Measurements from ENCODE around the gene FBLN5.

The FBLN5 gene

GRCh38 chr14:91885839-91886238, 61.7 kb downstream of the FBLN5 start:
- DNase-seq (ENCODE audit: low spot score in 2 of 2) (no peak), ATAC-seq (no peak)
- Mint-ChIP-seq H3K27ac (no peak overlapping the region), H3K36me3 (no peaks in the 10 kb centered on the region), H3K4me3 (no peak overlapping the region), H3K9me3 (no peaks in the 10 kb centered on the region), H3K4me1 (peaks cover 45% of the 10 kb centered on the region)

GRCh38 chr14:91885113-91885712, 62.3 kb downstream of the FBLN5 start:
- Mint-ChIP-seq H3K36me3 (no peaks in the 10 kb centered on the region), H3K27ac (peak overlapping the region; percentile 5), H3K4me3 (no peak overlapping the region), H3K9me3 (no peaks in the 10 kb centered on the region), H3K4me1 (peaks cover 45% of the 10 kb centered on the region)
- ATAC-seq = no peak
- no peak for DNase-seq (ENCODE audit: low spot score in 2 of 2)

GRCh38 chr14:91884664-91885063, 62.8 kb downstream of the FBLN5 start:
- DNase-seq (ENCODE audit: low spot score in 2 of 2) (no peak), ATAC-seq (no peak)
- peak overlapping the region; percentile 5 for H3K27ac Mint-ChIP-seq
- peaks cover 42% of the 10 kb centered on the region for H3K4me1 Mint-ChIP-seq
- no peak overlapping the region for H3K4me3 Mint-ChIP-seq
- H3K9me3 Mint-ChIP-seq = no peaks in the 10 kb centered on the region
- no peaks in the 10 kb centered on the region for H3K36me3 Mint-ChIP-seq

- ATAC-seq (no peak), DNase-seq (ENCODE audit: low spot score in 2 of 2) (no peak)
- Mint-ChIP-seq H3K27ac (no peak overlapping the region), H3K9me3 (no peaks in the 10 kb centered on the region), H3K4me3 (no peak overlapping the region), H3K36me3 (no peaks in the 10 kb centered on the region), H3K4me1 (peaks cover 33% of the 10 kb centered on the region)
These were observed 63.7 kb downstream of the FBLN5 start for GRCh38 chr14:91883753-91884152.

GRCh38 chr14:91882776-91883175, 64.7 kb downstream of the FBLN5 start:
- peaks cover 28% of the 10 kb centered on the region for H3K4me1 Mint-ChIP-seq

GRCh38 chr14:91882369-91882768, 65.1 kb downstream of the FBLN5 start:
- no peaks in the 10 kb centered on the region for H3K36me3 Mint-ChIP-seq
- DNase-seq (ENCODE audit: low spot score in 2 of 2) (no peak), ATAC-seq (no peak)
- H3K4me1 Mint-ChIP-seq = peaks cover 32% of the 10 kb centered on the region
- no peak overlapping the region for H3K27ac Mint-ChIP-seq
- no peak overlapping the region for H3K4me3 Mint-ChIP-seq
- no peaks in the 10 kb centered on the region for H3K9me3 Mint-ChIP-seq

More at GRCh38 chr14:91882776-91883175, 64.7 kb downstream of the FBLN5 start:
- Mint-ChIP-seq H3K4me3 (no peak overlapping the region), H3K9me3 (no peaks in the 10 kb centered on the region), H3K27ac (no peak overlapping the region), H3K36me3 (no peaks in the 10 kb centered on the region)
- ATAC-seq (no peak), DNase-seq (ENCODE audit: low spot score in 2 of 2) (no peak)

- H3K4me1 Mint-ChIP-seq = peaks cover 51% of the 10 kb centered on the region
- DNase-seq (ENCODE audit: low spot score in 2 of 2) = no peak
- no peak overlapping the region for H3K4me3 Mint-ChIP-seq
- H3K27ac Mint-ChIP-seq = no peak overlapping the region
- no peaks in the 10 kb centered on the region for H3K9me3 Mint-ChIP-seq
- no peaks in the 10 kb centered on the region for H3K36me3 Mint-ChIP-seq
- no peak for ATAC-seq
These were observed 68.3 kb downstream of the FBLN5 start for GRCh38 chr14:91879196-91879595.

GRCh38 chr14:91878274-91878673, 69.2 kb downstream of the FBLN5 start:
- Mint-ChIP-seq H3K4me3 (no peak overlapping the region), H3K9me3 (no peaks in the 10 kb centered on the region), H3K27ac (no peak overlapping the region), H3K4me1 (peaks cover 61% of the 10 kb centered on the region), H3K36me3 (no peaks in the 10 kb centered on the region)
- no peak for ATAC-seq
- no peak for DNase-seq (ENCODE audit: low spot score in 2 of 2)

- DNase-seq (ENCODE audit: low spot score in 2 of 2) (no peak), ATAC-seq (no peak)
- Mint-ChIP-seq H3K9me3 (no peaks in the 10 kb centered on the region), H3K27ac (peak overlapping the region; percentile 40), H3K4me1 (peaks cover 64% of the 10 kb centered on the region), H3K36me3 (no peaks in the 10 kb centered on the region), H3K4me3 (no peak overlapping the region)
These were observed 70.0 kb downstream of the FBLN5 start for GRCh38 chr14:91877376-91877915.

- no peak for ATAC-seq
- no peaks in the 10 kb centered on the region for H3K9me3 Mint-ChIP-seq
- no peaks in the 10 kb centered on the region for H3K36me3 Mint-ChIP-seq
- H3K4me3 Mint-ChIP-seq = no peak overlapping the region
- no peak for DNase-seq (ENCODE audit: low spot score in 2 of 2)
- H3K4me1 Mint-ChIP-seq = peaks cover 73% of the 10 kb centered on the region
- H3K27ac Mint-ChIP-seq = peak overlapping the region; percentile 40
These were observed 71.0 kb downstream of the FBLN5 start for GRCh38 chr14:91876492-91876891.

- Mint-ChIP-seq H3K4me1 (peaks cover 71% of the 10 kb centered on the region), H3K9me3 (no peaks in the 10 kb centered on the region), H3K36me3 (no peaks in the 10 kb centered on the region), H3K4me3 (no peak overlapping the region), H3K27ac (peak overlapping the region; percentile 58)
- ATAC-seq (no peak), DNase-seq (ENCODE audit: low spot score in 2 of 2) (no peak)
These were observed 71.8 kb downstream of the FBLN5 start for GRCh38 chr14:91875525-91876286.

- ATAC-seq = peak; percentile 93
- peak; percentile 48 to 82 for DNase-seq (ENCODE audit: low spot score in 2 of 2)
- Mint-ChIP-seq H3K4me3 (peak overlapping the region; percentile 75), H3K27ac (peak overlapping the region; percentile 80), H3K4me1 (peaks cover 81% of the 10 kb centered on the region), H3K9me3 (no peaks in the 10 kb centered on the region), H3K36me3 (no peaks in the 10 kb centered on the region)
These were observed 73.8 kb downstream of the FBLN5 start for GRCh38 chr14:91873471-91874415.

GRCh38 chr14:91872517-91873470, 74.7 kb downstream of the FBLN5 start:
- no peak for ATAC-seq

GRCh38 chr14:91872011-91872501, 75.4 kb downstream of the FBLN5 start:
- H3K36me3 Mint-ChIP-seq = peaks cover 7% of the 10 kb centered on the region
- no peaks in the 10 kb centered on the region for H3K9me3 Mint-ChIP-seq
- ATAC-seq (peak; percentile 27), DNase-seq (ENCODE audit: low spot score in 2 of 2) (peak in 1 of 2 donors; percentile 60)
- peak overlapping the region; percentile 80 for H3K27ac Mint-ChIP-seq
- H3K4me1 Mint-ChIP-seq = peaks cover 89% of the 10 kb centered on the region
- peak overlapping the region; percentile 75 for H3K4me3 Mint-ChIP-seq

More at GRCh38 chr14:91872517-91873470, 74.7 kb downstream of the FBLN5 start:
- H3K27ac Mint-ChIP-seq = peak overlapping the region; percentile 80
- H3K36me3 Mint-ChIP-seq = no peaks in the 10 kb centered on the region
- no peaks in the 10 kb centered on the region for H3K9me3 Mint-ChIP-seq
- DNase-seq (ENCODE audit: low spot score in 2 of 2) = no peak
- H3K4me3 Mint-ChIP-seq = peak overlapping the region; percentile 75
- H3K4me1 Mint-ChIP-seq = peaks cover 88% of the 10 kb centered on the region
